HUES48 (cell line): ENCODE measurements around the gene SCNN1G.
"Not testable (repeated sequence)": the region's sequence is repeated elsewhere in the genome, so short reads cannot be mapped to it uniquely, and the experiment has no call there.

Source experiments
- H3K27ac ChIP-seq: one replicate; pipeline ENCODE4 v1.7.0; 2013; ENCODE audit warnings: low read depth, low read length, inconsistent platforms
- H3K27me3 ChIP-seq: 2 replicates; pipeline ENCODE4 v1.6.1; 2013; ENCODE audit warnings: mild to moderate bottlenecking, low read length; ENCODE audit not compliant: control insufficient read depth, insufficient read depth
- H3K36me3 ChIP-seq: 2 replicates; pipeline ENCODE4 v1.6.1; 2013; ENCODE audit warnings: low read length; ENCODE audit not compliant: control insufficient read depth, insufficient read depth
- H3K4me1 ChIP-seq: 2 replicates; pipeline ENCODE4 v1.6.1; 2013; ENCODE audit warnings: mild to moderate bottlenecking, low read length; ENCODE audit not compliant: control insufficient read depth, insufficient read depth
- H3K4me3 ChIP-seq: 2 replicates; pipeline ENCODE4 v1.5.1; 2013; ENCODE audit warnings: mild to moderate bottlenecking, low read depth, low read length
- H3K9ac ChIP-seq: 2 replicates; pipeline ENCODE4 v1.6.1; 2013; ENCODE audit warnings: mild to moderate bottlenecking, low read depth, low read length, moderate library complexity
- H3K9me3 ChIP-seq: 2 replicates; pipeline ENCODE4 v1.6.1; 2013; ENCODE audit warnings: low read length; ENCODE audit not compliant: control insufficient read depth, insufficient read depth

The SCNN1G gene

DNA sequence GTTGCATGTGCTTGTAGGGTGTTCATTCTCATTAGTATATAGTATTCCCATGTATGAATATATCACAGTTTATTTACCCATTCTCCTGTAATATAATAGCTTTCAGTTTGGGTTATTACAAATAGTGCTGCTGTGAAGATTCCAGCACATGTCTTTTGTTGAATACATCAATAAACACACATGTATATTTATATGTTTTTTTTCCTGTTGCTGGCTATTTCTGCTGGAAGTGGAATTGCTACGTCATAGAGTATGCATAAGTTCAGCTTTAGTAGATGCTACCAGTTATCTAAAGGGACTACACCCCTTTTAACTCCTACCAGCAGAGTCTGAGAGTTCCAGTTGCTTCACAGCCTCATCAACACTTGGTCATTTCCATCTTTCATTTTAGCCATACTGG, 67.3 kb downstream of the SCNN1G start:
- no peak overlapping the region for H3K9ac ChIP-seq
- no peaks in the 10 kb centered on the region; the same call in 1 of the 2 replicates for H3K9me3 ChIP-seq
- H3K4me1 ChIP-seq, result no peaks in the 10 kb centered on the region
- no peaks in the 10 kb centered on the region for H3K36me3 ChIP-seq
- H3K27ac ChIP-seq, result no peak overlapping the region
- H3K27me3 ChIP-seq, result no peaks in the 10 kb centered on the region
- H3K4me3 ChIP-seq, result no peak overlapping the region

GRCh38 chr16:23252310-23252709, 69.8 kb downstream of the SCNN1G start:
- H3K4me1 ChIP-seq, result no peaks in the 10 kb centered on the region
- no peak overlapping the region for H3K9ac ChIP-seq
- no peaks in the 10 kb centered on the region; the same call in 1 of the 2 replicates for H3K9me3 ChIP-seq
- H3K27ac ChIP-seq, result no peak overlapping the region
- no peaks in the 10 kb centered on the region for H3K36me3 ChIP-seq
- no peak overlapping the region for H3K4me3 ChIP-seq
- no peaks in the 10 kb centered on the region for H3K27me3 ChIP-seq

GRCh38 chr16:23253650-23254049, 71.1 kb downstream of the SCNN1G start:
- H3K9me3 ChIP-seq, H3K9ac ChIP-seq, H3K27me3 ChIP-seq, H3K27ac ChIP-seq, H3K36me3 ChIP-seq, H3K4me1 ChIP-seq, H3K4me3 ChIP-seq: not testable (repeated sequence)

- H3K36me3 ChIP-seq, result no peaks in the 10 kb centered on the region
- no peaks in the 10 kb centered on the region; the same call in 1 of the 2 replicates for H3K9me3 ChIP-seq
- no peak overlapping the region for H3K27ac ChIP-seq
- no peaks in the 10 kb centered on the region for H3K4me1 ChIP-seq
- no peak overlapping the region for H3K9ac ChIP-seq
- H3K27me3 ChIP-seq, result no peaks in the 10 kb centered on the region
- no peak overlapping the region for H3K4me3 ChIP-seq
Observed at GRCh38 chr16:23254338-23254737, 71.8 kb downstream of the SCNN1G start.

DNA sequence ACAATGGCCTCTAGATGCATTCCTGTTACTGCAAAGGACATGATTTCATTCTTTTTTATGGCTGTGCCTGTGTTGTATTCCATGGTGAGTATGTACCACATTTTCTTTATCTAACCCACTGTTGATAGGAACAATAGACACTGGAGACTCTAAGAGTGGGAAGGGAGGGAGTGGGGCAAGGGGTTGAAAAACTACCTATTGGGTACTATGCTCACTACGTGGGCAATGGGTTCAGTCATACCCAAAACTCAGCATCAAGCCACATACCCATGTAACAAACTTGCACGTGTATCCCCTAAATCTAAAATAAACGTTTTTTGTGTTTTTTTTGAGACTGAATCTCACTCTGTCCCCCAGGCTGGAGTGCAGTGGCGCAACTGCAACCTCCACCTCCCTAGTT, 72.5 kb downstream of the SCNN1G start:
- Histone ChIP-seq H3K4me1 (no peaks in the 10 kb centered on the region), H3K4me3 (no peak overlapping the region), H3K9ac (no peak overlapping the region)

GRCh38 chr16:23256440-23256839, 73.9 kb downstream of the SCNN1G start:
- H3K4me3 ChIP-seq, result no peak overlapping the region
- H3K27me3 ChIP-seq, result no peaks in the 10 kb centered on the region
- no peaks in the 10 kb centered on the region for H3K9me3 ChIP-seq
- no peak overlapping the region for H3K9ac ChIP-seq
- no peaks in the 10 kb centered on the region for H3K4me1 ChIP-seq
- H3K27ac ChIP-seq, result no peak overlapping the region
- H3K36me3 ChIP-seq, result no peaks in the 10 kb centered on the region

More for the DNA sequence above, 72.5 kb downstream of the SCNN1G start:
- Histone ChIP-seq H3K36me3 (no peaks in the 10 kb centered on the region), H3K9me3 (no peaks in the 10 kb centered on the region; the same call in 1 of the 2 replicates), H3K27me3 (no peaks in the 10 kb centered on the region), H3K27ac (no peak overlapping the region)

GRCh38 chr16:23257682-23258081, 75.1 kb downstream of the SCNN1G start:
- H3K27ac ChIP-seq, result no peak overlapping the region
- H3K4me1 ChIP-seq, result no peaks in the 10 kb centered on the region
- no peaks in the 10 kb centered on the region for H3K36me3 ChIP-seq
- H3K9ac ChIP-seq, result no peak overlapping the region
- no peaks in the 10 kb centered on the region for H3K27me3 ChIP-seq
- H3K4me3 ChIP-seq, result no peak overlapping the region
- no peaks in the 10 kb centered on the region for H3K9me3 ChIP-seq

DNA sequence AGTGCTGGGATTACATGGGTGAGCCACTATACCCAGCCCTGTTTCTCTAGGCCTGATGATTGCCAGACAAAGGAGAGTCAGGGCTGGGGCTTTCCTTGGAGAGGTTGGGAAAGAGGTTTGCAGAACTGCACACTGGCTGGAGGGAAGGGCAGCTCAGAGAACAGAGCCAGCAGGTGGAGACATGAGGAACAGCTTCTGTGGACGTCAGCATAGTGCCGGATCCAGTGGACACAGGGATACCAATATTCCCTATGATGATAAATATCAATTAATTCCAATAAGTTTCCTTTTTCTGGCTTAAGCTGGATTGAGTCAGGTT, 76.3 kb downstream of the SCNN1G start:
- Histone ChIP-seq H3K4me3 (no peak overlapping the region), H3K27me3 (no peaks in the 10 kb centered on the region), H3K9ac (no peak overlapping the region), H3K27ac (no peak overlapping the region), H3K9me3 (no peaks in the 10 kb centered on the region), H3K4me1 (no peaks in the 10 kb centered on the region), H3K36me3 (no peaks in the 10 kb centered on the region)
